ENCODE data around the gene NDFIP1.

DNA sequence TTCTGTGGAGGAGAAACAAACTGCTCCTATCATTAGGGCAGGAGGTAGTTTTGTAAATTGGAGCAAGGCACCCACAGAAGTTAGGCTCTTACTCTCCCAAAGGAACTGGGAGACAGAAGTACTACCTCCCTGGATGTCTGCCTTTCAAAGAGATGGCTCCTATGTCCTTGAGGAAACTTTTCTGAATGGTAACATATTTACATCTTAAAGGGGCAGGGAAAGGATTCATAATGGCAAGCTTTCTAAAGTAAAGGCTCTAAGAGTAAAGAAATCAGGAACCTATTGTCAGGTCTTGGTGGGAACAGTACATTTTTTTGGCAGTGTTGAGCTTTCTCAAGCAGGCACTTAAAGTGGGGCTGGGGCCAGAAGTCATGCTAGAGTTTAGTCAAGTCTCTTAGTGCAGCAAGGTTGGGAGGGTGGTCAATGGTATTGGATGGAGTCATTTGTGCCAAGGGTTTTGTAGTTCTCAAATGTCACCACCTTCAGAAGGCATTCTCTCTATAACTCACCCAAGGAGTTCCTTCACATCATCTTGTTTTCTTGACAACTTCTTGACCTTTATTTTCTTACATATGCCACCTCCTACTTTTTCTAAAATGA lies 26.3 kb upstream of the NDFIP1 start:
- TF ChIP-seq POLR2AphosphoS5 (IDR thresholded peaks at IDR 0.05; ENCODE audit: insufficient read depth in 1 of 2, low read depth in 1 of 2) (no peak), CTCF (IDR thresholded peaks at IDR 0.05) (no peak)
